Measurements from ENCODE around the gene ATP5F1B. TPM values are rescaled to one million over a fixed set of nuclear protein-coding genes. Genes with fewer than 3 reads are reported as not detected.
A peak's percentile ranks its signal among the peaks of the same experiment; 100 is the strongest.

Gene ATP5F1B
- total and polyA plus RNA-seq, 2 of the 8 experiments (the other 6 are each of a cell fraction or from before 2014, with no cell fraction given): 900 to 1,522 TPM

DNA sequence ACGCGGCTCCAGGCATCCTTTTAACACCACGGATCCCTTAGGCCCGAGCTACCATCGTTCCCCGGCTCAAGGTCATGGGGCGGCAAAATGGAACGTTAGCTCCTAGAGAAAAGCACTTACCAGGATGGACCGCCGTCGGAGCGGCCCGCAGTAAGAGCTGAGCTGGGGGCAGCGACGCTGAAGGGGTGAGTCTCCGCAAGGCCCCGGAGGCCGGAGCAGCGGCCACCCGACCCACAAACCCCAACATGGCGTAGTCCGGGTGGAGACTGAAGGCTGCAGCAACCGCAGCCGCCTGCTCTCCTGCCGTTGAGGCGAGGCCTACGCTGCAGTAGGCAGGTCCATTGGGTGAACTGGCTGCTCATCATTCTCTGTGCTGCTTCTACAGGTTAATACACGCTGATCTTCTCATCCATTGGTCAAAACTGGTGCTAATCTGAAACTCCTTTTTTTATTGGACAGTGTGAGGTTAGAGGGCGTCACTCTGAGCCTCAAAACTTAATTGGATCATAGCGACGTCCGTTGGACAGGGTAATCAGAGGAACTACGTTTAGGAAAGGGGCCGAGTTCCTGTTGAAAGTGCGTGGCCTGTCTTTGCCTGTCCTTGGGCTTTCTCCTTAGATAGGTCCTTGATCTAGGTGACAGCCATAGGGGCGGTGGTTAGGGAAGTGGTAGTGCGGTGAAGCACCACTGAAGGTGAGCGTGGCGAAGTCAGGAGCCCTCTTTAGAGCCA is at the start of gene ATP5F1B (continued):
- TF ChIP-seq, protein P1, sequence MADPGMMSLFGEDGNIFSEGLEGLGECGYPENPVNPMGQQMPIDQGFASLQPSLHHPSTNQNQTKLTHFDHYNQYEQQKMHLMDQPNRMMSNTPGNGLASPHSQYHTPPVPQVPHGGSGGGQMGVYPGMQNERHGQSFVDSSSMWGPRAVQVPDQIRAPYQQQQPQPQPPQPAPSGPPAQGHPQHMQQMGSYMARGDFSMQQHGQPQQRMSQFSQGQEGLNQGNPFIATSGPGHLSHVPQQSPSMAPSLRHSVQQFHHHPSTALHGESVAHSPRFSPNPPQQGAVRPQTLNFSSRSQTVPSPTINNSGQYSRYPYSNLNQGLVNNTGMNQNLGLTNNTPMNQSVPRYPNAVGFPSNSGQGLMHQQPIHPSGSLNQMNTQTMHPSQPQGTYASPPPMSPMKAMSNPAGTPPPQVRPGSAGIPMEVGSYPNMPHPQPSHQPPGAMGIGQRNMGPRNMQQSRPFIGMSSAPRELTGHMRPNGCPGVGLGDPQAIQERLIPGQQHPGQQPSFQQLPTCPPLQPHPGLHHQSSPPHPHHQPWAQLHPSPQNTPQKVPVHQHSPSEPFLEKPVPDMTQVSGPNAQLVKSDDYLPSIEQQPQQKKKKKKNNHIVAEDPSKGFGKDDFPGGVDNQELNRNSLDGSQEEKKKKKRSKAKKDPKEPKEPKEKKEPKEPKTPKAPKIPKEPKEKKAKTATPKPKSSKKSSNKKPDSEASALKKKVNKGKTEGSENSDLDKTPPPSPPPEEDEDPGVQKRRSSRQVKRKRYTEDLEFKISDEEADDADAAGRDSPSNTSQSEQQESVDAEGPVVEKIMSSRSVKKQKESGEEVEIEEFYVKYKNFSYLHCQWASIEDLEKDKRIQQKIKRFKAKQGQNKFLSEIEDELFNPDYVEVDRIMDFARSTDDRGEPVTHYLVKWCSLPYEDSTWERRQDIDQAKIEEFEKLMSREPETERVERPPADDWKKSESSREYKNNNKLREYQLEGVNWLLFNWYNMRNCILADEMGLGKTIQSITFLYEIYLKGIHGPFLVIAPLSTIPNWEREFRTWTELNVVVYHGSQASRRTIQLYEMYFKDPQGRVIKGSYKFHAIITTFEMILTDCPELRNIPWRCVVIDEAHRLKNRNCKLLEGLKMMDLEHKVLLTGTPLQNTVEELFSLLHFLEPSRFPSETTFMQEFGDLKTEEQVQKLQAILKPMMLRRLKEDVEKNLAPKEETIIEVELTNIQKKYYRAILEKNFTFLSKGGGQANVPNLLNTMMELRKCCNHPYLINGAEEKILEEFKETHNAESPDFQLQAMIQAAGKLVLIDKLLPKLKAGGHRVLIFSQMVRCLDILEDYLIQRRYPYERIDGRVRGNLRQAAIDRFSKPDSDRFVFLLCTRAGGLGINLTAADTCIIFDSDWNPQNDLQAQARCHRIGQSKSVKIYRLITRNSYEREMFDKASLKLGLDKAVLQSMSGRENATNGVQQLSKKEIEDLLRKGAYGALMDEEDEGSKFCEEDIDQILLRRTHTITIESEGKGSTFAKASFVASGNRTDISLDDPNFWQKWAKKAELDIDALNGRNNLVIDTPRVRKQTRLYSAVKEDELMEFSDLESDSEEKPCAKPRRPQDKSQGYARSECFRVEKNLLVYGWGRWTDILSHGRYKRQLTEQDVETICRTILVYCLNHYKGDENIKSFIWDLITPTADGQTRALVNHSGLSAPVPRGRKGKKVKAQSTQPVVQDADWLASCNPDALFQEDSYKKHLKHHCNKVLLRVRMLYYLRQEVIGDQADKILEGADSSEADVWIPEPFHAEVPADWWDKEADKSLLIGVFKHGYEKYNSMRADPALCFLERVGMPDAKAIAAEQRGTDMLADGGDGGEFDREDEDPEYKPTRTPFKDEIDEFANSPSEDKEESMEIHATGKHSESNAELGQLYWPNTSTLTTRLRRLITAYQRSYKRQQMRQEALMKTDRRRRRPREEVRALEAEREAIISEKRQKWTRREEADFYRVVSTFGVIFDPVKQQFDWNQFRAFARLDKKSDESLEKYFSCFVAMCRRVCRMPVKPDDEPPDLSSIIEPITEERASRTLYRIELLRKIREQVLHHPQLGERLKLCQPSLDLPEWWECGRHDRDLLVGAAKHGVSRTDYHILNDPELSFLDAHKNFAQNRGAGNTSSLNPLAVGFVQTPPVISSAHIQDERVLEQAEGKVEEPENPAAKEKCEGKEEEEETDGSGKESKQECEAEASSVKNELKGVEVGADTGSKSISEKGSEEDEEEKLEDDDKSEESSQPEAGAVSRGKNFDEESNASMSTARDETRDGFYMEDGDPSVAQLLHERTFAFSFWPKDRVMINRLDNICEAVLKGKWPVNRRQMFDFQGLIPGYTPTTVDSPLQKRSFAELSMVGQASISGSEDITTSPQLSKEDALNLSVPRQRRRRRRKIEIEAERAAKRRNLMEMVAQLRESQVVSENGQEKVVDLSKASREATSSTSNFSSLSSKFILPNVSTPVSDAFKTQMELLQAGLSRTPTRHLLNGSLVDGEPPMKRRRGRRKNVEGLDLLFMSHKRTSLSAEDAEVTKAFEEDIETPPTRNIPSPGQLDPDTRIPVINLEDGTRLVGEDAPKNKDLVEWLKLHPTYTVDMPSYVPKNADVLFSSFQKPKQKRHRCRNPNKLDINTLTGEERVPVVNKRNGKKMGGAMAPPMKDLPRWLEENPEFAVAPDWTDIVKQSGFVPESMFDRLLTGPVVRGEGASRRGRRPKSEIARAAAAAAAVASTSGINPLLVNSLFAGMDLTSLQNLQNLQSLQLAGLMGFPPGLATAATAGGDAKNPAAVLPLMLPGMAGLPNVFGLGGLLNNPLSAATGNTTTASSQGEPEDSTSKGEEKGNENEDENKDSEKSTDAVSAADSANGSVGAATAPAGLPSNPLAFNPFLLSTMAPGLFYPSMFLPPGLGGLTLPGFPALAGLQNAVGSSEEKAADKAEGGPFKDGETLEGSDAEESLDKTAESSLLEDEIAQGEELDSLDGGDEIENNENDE (IDR thresholded peaks at IDR 0.05; ENCODE audit: insufficient replicate concordance, low read length): no peak
- peak; percentile 9 to 45; a peak in 1 of 4 replicates for TF ChIP-seq SIN3A (conservative IDR thresholded peaks at IDR 0.05 in 1 of 2, IDR thresholded peaks at IDR 0.05 in 1 of 2; ENCODE audit: low read depth in 1 of 2, low read length in 2 of 2)
- TF ChIP-seq EGR1 (IDR thresholded peaks at IDR 0.05; ENCODE audit: borderline replicate concordance, low read depth, low read length): no peak
- no peak for TF ChIP-seq ZNF274 (IDR thresholded peaks at IDR 0.05; ENCODE audit: borderline replicate concordance, extremely low read depth, low read length)
- TF ChIP-seq KDM1A (IDR thresholded peaks at IDR 0.05; ENCODE audit: borderline replicate concordance, low read length): no peak
- no peak for TF ChIP-seq RFX5 (IDR thresholded peaks at IDR 0.05; ENCODE audit: borderline replicate concordance, low read depth, low read length)
- TF ChIP-seq SP1 (IDR thresholded peaks at IDR 0.05; ENCODE audit: low read depth, low read length): peak; percentile 100
- TF ChIP-seq, protein P2, sequence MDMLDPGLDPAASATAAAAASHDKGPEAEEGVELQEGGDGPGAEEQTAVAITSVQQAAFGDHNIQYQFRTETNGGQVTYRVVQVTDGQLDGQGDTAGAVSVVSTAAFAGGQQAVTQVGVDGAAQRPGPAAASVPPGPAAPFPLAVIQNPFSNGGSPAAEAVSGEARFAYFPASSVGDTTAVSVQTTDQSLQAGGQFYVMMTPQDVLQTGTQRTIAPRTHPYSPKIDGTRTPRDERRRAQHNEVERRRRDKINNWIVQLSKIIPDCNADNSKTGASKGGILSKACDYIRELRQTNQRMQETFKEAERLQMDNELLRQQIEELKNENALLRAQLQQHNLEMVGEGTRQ (IDR thresholded peaks at IDR 0.05; ENCODE audit: low read length): no peak
- TF ChIP-seq TEAD4 (IDR thresholded peaks at IDR 0.05; ENCODE audit: low read depth, low read length): 0 out of 2 replicates have a peak, but pooled peaks have one; percentile 13
